GM19328 (cell line): Measurements from ENCODE around the gene BHLHE23.

Experiments used
- ATAC-seq: cut with Tn5 transposase; IDR thresholded peaks from one replicate; pipeline ENCODE4 v1.9.1; 2021; ENCODE audit warnings: mild to moderate bottlenecking, moderate library complexity; ENCODE audit not compliant: unreplicated experiment

The BHLHE23 gene

DNA sequence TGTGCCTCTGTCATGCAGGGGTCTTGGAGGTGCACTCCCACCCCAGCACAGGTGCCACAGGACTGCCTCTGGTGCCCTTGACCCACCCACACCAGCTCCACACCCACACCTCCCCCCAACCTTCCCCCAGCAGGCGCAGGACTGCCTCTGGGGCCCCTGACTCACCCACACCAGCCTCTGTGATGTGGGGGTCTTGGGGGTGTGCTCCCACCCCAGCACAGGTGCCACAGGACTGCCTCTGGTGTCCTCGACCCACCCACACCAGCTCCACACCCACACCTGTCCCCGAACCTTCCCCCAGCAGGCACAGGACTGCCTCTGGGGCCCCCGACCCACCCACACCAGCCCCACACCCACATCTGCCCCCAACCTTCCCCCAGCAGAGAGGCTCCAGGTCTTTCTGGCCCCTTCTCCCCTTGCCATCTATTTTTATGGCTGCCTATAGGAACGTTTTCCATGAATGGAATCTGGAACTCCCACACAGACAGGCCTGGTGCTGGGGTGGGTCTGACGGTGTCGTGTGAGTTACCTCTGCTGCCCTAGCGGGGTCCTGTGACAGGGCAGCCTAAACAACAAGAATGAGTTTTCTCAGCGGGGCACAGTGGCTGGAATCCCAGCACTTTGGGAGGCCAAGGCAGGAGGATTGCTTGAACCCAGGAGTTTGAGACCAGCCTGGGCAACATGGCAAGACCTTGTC lies 30.8 kb downstream of the BHLHE23 start:
- no peak for ATAC-seq

- ATAC-seq = no peak
Observed at GRCh38 chr20:62975251-62975760, 31.5 kb downstream of the BHLHE23 start.

GRCh38 chr20:62972845-62973745 lies 33.7 kb downstream of the BHLHE23 start:
- ATAC-seq = no peak

- peak; percentile 64 for ATAC-seq
Observed at GRCh38 chr20:62971950-62972844, 34.6 kb downstream of the BHLHE23 start.

GRCh38 chr20:62971211-62971949 lies 35.4 kb downstream of the BHLHE23 start:
- ATAC-seq = no peak

GRCh38 chr20:62970307-62971210 lies 36.2 kb downstream of the BHLHE23 start:
- ATAC-seq = no peak

DNA sequence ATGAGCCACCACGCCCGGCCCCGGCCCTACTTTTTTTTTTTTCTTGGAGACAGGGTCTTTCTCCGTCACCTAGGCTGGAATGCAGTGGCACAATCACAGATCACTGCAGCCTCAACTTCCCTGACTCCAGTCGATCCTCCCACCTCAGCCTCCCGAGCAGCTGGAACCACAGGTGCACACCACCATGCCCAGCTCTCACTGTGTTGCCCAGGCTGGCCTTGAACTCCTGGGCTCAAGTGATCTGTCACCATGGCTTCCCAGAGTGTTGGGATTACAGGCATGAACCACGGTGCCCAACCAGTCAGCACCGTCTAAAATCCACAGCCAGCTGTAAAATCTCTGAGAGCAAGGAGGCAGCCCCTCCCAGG lies 36.8 kb downstream of the BHLHE23 start:
- ATAC-seq = no peak

DNA sequence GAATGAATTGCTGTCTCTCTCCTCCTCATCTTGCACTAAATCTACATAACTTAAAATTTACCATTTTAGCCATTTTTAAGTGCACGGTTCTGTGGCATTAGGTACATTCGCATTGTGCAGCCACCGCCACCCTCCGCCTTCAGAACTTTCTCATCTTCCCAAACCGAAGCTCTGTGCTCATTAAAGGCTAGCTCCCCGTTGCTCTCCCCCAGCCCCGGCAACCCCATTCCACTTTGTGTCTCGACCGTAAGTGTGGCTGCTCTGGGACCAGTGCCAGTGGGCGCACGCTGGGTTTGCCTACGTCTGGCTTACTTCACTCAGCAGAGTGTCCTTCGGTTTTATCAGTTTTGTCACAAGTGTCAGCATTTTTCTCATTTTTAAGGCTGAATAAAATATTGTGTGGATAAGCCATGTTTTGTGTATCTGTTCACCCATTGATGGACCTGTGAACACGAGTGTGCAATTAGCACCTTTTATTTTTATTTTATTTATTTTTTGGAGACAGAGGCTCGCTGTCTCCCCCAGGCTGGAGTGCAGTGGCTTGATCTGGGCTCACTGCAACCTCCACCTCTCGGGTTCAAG lies 37.5 kb downstream of the BHLHE23 start:
- no peak for ATAC-seq

GRCh38 chr20:62968378-62969178 lies 38.2 kb downstream of the BHLHE23 start:
- no peak for ATAC-seq

DNA sequence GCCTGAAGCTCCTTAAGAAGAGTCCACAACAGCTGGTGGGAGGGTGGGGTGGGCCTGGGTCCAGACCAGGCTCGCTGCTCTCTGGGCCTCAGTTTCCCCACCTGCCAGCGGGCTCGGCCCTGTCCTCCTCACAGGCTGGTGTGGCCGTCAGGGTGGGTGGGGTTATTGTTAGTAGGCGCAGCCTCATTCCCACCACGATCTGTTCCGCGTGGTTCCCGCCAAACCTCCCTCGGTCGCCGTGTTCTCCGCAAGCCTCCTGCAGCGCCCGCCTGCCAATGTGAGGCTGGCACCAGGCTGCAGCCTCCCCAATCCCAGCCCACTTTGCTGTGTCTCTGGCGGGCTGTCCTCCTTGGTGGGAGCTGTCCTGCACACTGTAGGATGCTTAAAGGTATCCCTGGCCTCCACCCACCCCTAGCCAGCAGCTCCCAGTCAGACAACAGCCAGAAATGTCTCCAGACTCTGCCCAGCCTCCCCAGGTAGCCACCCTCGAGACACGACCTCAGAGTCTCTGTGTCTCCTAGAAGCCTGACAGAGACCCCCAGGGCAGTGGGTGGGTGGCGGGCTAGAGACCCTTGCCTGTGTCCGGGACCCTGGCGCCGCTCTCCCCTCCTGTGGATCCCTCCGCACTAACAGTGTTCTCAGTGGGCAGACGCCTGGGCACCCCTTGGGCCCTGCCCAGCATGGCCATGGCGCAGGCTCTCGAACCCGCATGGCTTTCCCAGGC lies 39.0 kb downstream of the BHLHE23 start:
- ATAC-seq = no peak

DNA sequence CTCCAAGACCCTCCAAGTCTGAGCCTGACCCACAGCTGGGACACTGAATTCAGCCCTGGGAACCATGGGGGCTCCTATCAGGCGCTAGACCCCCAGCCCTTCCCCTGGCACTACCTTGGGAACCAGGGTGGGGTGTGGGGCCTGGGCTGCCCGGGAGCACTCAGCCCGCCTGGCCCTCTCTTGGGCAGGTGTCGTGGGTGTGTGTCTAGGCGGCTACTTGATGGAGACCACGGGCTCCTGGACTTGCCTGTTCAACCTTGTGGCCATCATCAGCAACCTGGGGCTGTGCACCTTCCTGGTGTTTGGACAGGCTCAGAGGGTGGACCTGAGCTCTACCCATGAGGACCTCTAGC lies 39.6 kb downstream of the BHLHE23 start:
- ATAC-seq = no peak

- no peak for ATAC-seq
Observed at GRCh38 chr20:62966212-62967148, 40.3 kb downstream of the BHLHE23 start.

GRCh38 chr20:62965363-62965771 lies 41.4 kb downstream of the BHLHE23 start:
- ATAC-seq = no peak

DNA sequence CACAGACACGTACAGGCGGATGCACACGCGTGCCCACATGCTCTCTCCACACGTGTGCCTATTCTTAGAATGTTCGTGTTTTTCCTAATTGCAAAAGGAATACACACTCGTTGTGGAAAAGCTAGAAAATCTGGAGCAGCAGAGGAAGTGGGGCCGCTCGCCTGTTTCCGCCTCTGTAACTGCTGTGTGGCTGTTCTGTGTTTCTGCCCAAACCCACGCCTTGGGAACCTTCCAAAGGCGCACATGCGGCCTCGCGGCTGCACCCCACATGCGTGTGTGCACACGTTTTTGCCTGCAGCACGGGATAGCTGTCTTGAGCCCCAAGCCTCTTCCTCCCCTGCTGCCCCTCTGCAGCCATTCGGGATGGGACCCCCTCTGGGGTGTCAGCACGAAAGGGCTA lies 42.1 kb downstream of the BHLHE23 start:
- no peak for ATAC-seq

- ATAC-seq = no peak
Observed at GRCh38 chr20:62963614-62964397, 43.0 kb downstream of the BHLHE23 start.
